Activated CD8-positive, alpha-beta memory T cell treated with anti-CD3 and anti-CD28 coated beads, Interleukin-2, amount 50 U/mL, for 48 hours (primary cell): ENCODE results near the gene TSPAN11.
"Not testable (repeated sequence)": the region's sequence is repeated elsewhere in the genome, so short reads cannot be mapped to it uniquely, and the experiment has no call there.

Experiments used
- DNase-seq: peaks from one replicate; pipeline ENCODE4 v3.0.0-alpha.2; 2020

Gene TSPAN11

GRCh38 chr12:31004666-31005065 is 78.1 kb downstream of the TSPAN11 start:
- no peak for DNase-seq

GRCh38 chr12:31005256-31005943 is 78.9 kb downstream of the TSPAN11 start:
- no peak for DNase-seq

GRCh38 chr12:31005944-31006361 is 79.4 kb downstream of the TSPAN11 start:
- DNase-seq = no peak

- DNase-seq = no peak
These were observed 80.0 kb downstream of the TSPAN11 start for GRCh38 chr12:31006416-31007152.

GRCh38 chr12:31007153-31007495 is 80.6 kb downstream of the TSPAN11 start:
- no peak for DNase-seq

GRCh38 chr12:31007636-31008175 is 81.2 kb downstream of the TSPAN11 start:
- no peak for DNase-seq

- DNase-seq = no peak
These were observed 81.8 kb downstream of the TSPAN11 start for GRCh38 chr12:31008241-31008761.

GRCh38 chr12:31008961-31009840 is 82.7 kb downstream of the TSPAN11 start:
- DNase-seq = no peak

GRCh38 chr12:31009976-31010375 is 83.4 kb downstream of the TSPAN11 start:
- DNase-seq = no peak

GRCh38 chr12:31011336-31011735 is 84.8 kb downstream of the TSPAN11 start:
- DNase-seq = no peak

GRCh38 chr12:31011746-31012566 is 85.4 kb downstream of the TSPAN11 start:
- no peak for DNase-seq

- DNase-seq = not testable (repeated sequence)
These were observed 86.0 kb downstream of the TSPAN11 start for GRCh38 chr12:31012567-31012891.

GRCh38 chr12:31015215-31015614 is 88.7 kb downstream of the TSPAN11 start:
- DNase-seq = no peak

GRCh38 chr12:31016057-31016456 is 89.5 kb downstream of the TSPAN11 start:
- no peak for DNase-seq

GRCh38 chr12:31017535-31017934 is 91.0 kb downstream of the TSPAN11 start:
- no peak for DNase-seq

- DNase-seq = no peak
These were observed 91.7 kb downstream of the TSPAN11 start for GRCh38 chr12:31018106-31018789.

- no peak for DNase-seq
These were observed 92.4 kb downstream of the TSPAN11 start for GRCh38 chr12:31018790-31019505.

- no peak for DNase-seq
These were observed 93.0 kb downstream of the TSPAN11 start for GRCh38 chr12:31019561-31019960.

GRCh38 chr12:31019976-31020375 is 93.4 kb downstream of the TSPAN11 start:
- no peak for DNase-seq

GRCh38 chr12:31020385-31021166 is 94.0 kb downstream of the TSPAN11 start:
- no peak for DNase-seq
